T-helper 2 cell treated with Interferon-gamma antibody and Interleukin-4, amounts not matched to agents 100 ng/mL and 5 ng/mL, for 36 hours (primary cell): ENCODE results near the gene RNF103. TPM values are rescaled to one million over a fixed set of nuclear protein-coding genes. Genes with fewer than 3 reads are reported as not detected.

Experiments
- intact Hi-C: fragments of 100-400 bp; cut with micrococcal nuclease; formaldehyde crosslinking; loops from one replicate; pipeline ENCODE4 v1.15.1; 2023
- total RNA-seq: library from RNA; stranded (reverse); gene quantifications from 2 replicates; pipeline ENCODE4 v1.2.3, GENCODE V29; 2022

RNF103 gene
- total RNA-seq, 1 donor from 2014 or later: 13.7 TPM

- intact Hi-C loops: loop anchor here (10.0 kb wide), 1 partner anchor 372 kb away; the partner anchor contains the start of genes IMMT and MRPL35
Measured at GRCh38 chr2:86566821-86567190, 56.9 kb downstream of the RNF103 start.

- intact Hi-C loops: loop anchor here (10.0 kb wide), 1 partner anchor 371 kb away; the partner anchor contains the start of genes IMMT and MRPL35
Measured at GRCh38 chr2:86566158-86566820, 57.4 kb downstream of the RNF103 start.

- intact Hi-C loops: loop anchor here (1.0 to 10.0 kb wide), 5 partner anchors 21 to 457 kb away; partner anchors contain the start of genes IMMT, MRPL35, PTCD3 and RNF103
Measured at GRCh38 chr2:86563650-86564061, 60.0 kb downstream of the RNF103 start.

- intact Hi-C loops: loop anchor here (1.0 to 10.0 kb wide), 5 partner anchors 22 to 456 kb away; partner anchors contain the start of genes IMMT, MRPL35, PTCD3 and RNF103
Measured at GRCh38 chr2:86562922-86563649, 60.6 kb downstream of the RNF103 start, which contains the start of gene CHMP3. Gene CHMP3 (minus strand): TSS chr2:86563443. CDS start chr2:86563348, 95 bp downstream.

- intact Hi-C loops: loop anchor here (2.0 to 10.0 kb wide), 3 partner anchors 22 to 456 kb away; partner anchors contain the start of genes IMMT, MRPL35 and PTCD3
Measured at GRCh38 chr2:86562485-86562921, 61.2 kb downstream of the RNF103 start.

GRCh38 chr2:86557836-86558235 lies 65.8 kb downstream of the RNF103 start:
- intact Hi-C loops: no loop called here

GRCh38 chr2:86556508-86556907 lies 67.2 kb downstream of the RNF103 start:
- intact Hi-C loops: no loop called here

Other genes with a start within 250 kb of the RNF103 start
- 70.0 and 75.9 TPM in 2 replicates for gene KDM3A, start 182.5 kb downstream of the RNF103 start, total RNA-seq
- 46.0 and 51.8 TPM in 2 replicates for gene CHMP3, start 60.4 kb downstream of the RNF103 start, total RNA-seq
- gene RMND5A, start 96.4 kb upstream of the RNF103 start, total RNA-seq: 25.7 and 26.6 TPM in 2 replicates
- 2.4 and 3.2 TPM in 2 replicates for gene CD8A, start 167.0 kb upstream of the RNF103 start, total RNA-seq
- gene CD8B, start 238.0 kb upstream of the RNF103 start, total RNA-seq: 0.68 and 0.80 TPM in 2 replicates